HG03175 (cell line): ENCODE data around the gene TTYH3.

Source experiments
- ATAC-seq: cut with Tn5 transposase; IDR thresholded peaks from one replicate; pipeline ENCODE4 v1.9.1; 2021; ENCODE audit warnings: mild to moderate bottlenecking, moderate library complexity; ENCODE audit not compliant: unreplicated experiment

TTYH3 gene

DNA sequence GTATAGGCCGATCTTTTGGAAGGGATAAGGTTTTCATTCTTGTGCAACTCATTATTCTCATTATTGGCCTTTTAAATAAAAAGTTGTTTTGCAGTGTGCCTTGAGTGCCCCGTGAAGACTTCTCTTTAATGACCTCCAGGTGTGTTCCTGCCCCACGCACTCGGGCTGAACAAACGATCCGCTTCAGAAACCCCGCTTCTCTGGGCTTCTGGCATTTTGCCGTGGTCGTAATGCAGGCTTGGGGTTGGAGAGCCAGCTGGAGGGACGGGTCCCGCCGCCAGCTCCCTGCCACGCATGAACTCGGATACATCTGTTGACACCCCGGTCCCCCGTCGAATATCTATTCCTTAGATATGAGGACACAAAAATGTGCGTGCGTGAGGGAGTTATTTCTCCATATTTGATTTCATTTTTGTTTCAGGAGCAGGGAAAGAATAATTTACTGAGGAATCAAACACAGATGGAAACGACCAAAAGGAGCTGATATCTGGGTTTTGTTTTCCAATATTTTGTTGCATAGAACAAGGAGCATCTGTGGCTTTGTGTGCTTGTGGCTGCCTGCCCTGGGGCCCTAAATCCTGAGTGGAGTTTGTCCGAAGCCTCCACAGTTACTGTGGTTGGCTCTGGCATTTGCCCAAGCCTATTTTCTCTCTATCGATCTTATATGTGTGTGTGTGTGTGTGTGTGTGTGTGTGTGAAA lies 17.0 kb upstream of the TTYH3 start:
- no peak for ATAC-seq

- ATAC-seq, result no peak
These were observed 15.1 kb upstream of the TTYH3 start for GRCh38 chr7:2616387-2617324.

DNA sequence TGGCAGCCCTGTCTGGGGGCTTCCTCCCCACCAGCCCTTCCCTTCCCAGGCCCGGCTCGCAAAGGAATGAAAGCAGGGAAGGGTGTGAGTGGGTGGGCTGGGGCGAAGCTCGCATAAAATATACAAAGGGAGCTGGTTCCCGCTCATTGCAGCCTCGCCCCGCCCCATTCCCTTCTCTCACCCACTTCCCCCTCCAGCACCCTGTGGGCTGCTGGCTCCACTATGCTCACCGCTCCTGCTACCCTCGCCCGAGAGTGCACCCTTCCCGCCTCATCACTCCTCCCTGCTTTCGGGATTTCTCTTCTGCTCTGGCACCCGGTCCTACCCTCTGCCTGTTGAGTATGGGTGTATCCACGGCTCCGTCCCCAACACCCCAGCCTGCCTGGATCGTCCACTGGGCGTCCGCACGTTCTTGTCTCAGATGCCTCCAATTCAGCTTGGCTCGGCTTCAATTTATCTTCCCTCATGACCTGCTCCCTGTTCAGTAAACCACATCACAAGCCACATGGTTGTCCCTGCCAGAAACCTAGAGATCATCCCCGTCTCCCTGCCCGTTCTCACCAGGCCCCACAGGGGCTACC lies 14.4 kb upstream of the TTYH3 start:
- ATAC-seq, result no peak

- ATAC-seq, result no peak
These were observed 12.7 kb upstream of the TTYH3 start for GRCh38 chr7:2619116-2619515.

GRCh38 chr7:2621061-2621828 lies 10.5 kb upstream of the TTYH3 start:
- no peak for ATAC-seq

DNA sequence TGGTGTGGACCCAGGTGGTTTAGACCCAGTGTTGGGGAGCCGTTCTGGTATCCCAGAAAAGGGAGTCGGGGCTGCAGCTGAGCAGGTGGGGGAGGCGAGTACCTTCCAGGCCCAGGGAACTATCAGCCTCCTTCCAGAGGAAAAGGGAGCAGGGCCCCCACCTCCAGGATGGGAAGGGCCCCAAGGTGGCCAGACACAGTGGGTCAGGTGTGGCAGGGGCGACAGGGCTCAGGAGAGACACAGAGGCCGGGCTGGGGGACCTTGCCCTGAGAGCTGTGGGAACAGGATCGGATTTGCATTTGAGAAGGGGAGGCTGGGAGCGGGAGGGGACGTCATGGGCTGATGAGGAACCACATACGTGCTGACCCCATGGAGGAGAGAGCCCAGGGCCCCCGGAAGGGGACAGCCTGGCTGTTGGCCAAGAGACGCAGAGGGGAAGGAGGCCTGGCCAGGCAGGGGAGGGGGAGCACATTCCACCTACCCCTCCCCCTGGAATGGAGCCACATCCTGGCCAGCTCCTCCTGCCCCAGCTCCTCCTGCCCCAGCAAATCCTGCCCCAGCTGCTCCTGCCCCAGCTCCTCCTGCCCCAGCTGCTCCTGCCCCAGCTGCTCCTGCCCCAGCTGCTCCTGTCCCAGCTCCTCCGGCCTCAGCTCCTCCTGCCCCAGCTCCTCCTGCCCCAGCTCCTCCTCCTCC lies 9.7 kb upstream of the TTYH3 start:
- no peak for ATAC-seq

- no peak for ATAC-seq
These were observed 8.7 kb upstream of the TTYH3 start for GRCh38 chr7:2622869-2623697.

DNA sequence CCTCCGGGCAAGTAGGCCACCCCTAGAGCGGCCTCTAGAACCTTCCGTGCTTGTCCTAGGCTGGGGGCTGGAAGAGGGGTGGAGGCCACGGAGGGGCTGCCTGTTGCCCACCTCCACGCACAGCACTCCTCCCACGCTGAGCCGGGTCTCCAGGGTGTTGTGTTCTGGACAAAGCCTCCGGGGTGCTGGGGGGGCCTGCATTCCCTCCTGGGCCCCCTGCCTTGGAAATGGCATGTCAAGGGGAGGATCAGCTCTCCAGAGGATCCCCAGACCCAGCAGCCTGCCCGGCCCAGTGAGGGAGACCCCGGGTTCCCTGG lies 8.1 kb upstream of the TTYH3 start:
- no peak for ATAC-seq

DNA sequence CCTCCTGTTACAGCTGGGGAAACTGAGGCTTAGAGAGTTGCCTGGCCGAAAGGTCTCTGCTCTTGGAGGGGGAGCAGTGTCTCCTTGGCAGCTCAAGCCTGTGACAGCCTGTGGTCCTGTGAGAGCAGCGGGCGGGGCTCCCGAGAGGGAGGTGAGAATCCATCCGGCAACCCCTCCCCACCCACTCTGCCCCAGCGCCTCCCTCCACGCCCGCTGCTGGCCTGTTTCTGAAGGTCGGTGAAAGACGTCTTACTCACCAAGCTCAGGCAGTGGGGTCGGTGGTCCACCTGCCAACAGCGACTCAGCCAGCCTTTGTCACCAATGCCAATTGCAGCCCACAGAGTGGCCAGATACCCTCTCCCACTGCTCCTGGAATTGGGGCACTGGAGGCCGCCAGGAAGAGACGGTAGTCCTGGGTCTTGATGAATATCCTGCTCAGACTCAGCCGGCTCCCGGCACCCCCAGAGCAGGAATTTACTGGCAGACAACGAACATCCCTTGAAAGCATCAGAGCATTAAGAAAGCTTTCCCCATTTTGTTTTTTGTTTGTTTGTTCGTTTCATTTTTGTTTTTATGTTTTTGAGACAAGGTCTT lies 7.4 kb upstream of the TTYH3 start:
- no peak for ATAC-seq

DNA sequence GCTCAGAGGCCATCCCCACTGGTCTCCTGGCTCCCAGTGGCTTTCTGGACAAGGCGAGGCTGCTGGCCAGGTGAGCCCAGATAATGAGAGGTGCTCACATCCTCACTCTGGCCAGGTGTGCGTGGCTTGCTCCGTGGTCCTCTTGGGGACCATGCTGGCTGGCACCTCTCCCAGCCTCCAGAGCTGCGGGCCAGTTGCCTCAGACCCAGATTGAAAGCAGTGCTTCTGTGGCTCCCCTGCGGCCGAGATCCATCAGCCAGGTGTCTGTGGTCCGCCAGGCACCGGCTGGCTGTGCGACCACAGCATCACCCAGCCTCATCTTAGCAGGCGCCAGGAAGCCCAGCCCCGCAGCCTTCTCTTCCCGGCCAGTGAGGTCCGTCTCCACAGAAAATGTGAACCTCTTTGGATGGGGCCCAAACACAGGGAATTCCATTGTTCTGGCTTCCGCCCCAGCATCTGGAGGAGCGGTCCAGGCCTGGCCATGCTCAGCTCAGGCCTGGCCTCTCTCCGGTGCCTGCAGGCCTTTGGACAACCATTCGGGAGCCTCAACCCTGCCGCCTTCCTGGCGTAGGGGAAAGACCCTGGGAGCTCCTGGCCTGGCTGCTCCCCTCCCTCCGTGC lies 5.2 kb upstream of the TTYH3 start:
- no peak for ATAC-seq

DNA sequence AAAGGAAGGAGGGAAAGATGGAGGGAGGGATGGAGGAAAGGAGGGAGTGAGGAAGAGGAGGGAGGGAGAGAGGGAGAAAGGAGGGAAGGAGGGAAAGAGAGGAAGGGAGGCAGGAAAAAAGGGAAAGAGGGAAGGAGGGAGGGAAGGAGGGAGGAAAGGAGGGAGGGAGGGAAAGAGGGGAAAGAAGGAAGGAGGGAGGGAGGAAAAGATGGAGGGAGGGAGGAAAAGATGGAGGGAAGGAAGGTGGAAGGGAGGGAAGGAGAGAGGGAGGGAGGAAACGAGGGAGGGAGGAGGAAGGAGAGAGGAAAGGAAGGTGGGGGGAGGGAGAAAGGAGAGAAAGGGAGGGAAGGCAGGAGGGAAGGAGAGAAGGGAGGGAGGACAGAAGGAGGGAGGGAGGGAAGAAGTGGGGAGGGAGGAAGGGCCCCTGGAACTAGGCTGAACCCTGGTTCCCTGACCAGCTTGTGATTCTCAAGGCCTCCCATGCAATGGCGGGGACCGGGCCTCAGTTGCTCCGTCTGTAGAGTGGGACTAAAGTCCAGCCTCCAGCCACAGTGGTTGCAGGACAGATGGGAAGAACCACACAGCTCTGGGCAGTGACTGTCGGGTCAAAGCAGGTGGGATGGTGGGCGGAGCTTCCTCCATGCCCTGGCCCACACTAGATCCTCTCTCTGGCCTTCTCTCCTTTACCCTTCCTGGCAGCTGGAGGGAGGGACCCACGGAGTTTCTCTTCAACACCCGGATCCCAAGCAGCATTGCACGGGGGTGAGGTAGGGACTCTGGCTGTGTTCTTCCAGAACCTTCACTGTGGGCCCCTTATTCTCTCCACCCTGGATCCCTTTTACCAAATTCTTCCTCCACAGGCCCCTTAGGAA lies 4.3 kb upstream of the TTYH3 start:
- ATAC-seq, result no peak

- no peak for ATAC-seq
These were observed 3.7 kb upstream of the TTYH3 start for GRCh38 chr7:2628130-2628482.

- ATAC-seq, result no peak
These were observed 2.9 kb upstream of the TTYH3 start for GRCh38 chr7:2628891-2629290.

- ATAC-seq, result no peak
These were observed 1.8 kb upstream of the TTYH3 start for GRCh38 chr7:2629746-2630681.

DNA sequence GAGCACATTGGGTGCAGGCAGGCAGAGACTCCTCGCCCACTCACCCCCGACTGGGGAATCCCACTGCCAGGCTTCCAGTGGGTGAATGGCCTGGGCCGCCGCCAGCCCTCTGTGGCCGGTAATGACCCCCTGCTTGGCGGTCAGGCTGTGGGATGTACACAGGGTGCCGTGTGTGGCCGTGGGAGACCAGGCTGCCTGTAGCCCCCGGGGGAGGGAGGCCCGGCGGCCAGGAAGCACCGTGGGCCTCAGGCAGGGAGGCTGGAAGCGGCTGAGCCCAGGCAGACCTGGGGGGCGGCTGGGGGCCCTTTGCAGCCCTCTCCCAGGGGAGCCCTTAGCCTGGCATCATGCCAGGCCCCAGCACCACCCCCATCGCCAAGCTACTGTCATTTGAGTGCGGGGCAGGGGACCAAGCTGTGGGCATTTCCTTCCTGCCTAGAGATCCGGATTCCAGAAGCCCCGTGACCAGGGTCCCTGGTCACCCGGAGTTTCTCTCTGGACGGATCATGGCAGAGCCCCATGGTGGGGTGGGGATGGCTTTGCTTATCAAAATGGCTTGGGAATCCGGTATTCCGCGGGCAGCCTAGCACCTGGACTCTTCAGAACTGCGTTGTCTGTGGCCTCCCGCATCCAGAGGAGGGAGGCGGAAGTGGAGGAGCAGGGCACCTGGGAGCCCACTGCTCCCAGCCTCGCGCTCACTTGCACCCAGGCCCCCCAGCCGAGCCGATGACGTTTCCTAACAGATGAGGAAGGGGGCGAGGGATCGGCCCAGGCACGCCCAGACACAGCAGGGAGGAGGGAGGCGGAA lies 1.1 kb downstream of the TTYH3 start:
- no peak for ATAC-seq
